K562 (cell line): ENCODE data around the gene ITPKB. TPM values are rescaled to one million over a fixed set of nuclear protein-coding genes. Genes with fewer than 3 reads are reported as not detected.

Experiments
- ARHGAP35 ChIP-seq: fragments of 450-650 bp; IDR thresholded peaks from 2 replicates; pipeline ENCODE4 v1.6.1; 2018; ENCODE audit not compliant: partially characterized antibody
- ATF1 ChIP-seq, 2 experiments: fragments of 450-650 bp in 1 of 2; IDR thresholded peaks; 2 replicates each; pipeline ENCODE4 v1.6.1; 2016; ENCODE audit warnings: missing compliant biosample characterization in 1 of 2, missing genetic modification characterization in 1 of 2
- CAMTA2 ChIP-seq: fragments of 250-450 bp; sonication (Bioruptor Pico); conservative IDR thresholded peaks from 2 replicates; pipeline ENCODE4 v1.5.1; 2022
- DEAF1 ChIP-seq: fragments of 450-650 bp; formaldehyde crosslinking; IDR thresholded peaks from 2 replicates; pipeline ENCODE4 v1.4.0; 2020; ENCODE audit warnings: mild to moderate bottlenecking, moderate library complexity
- EGR1 ChIP-seq: fragments of 450-650 bp; conservative IDR thresholded peaks from 2 replicates; pipeline ENCODE4 v1.6.1; 2017; ENCODE audit warnings: mild to moderate bottlenecking
- HES1 ChIP-seq: fragments of 450-650 bp; IDR thresholded peaks from 2 replicates; pipeline ENCODE4 v1.6.1; 2016; ENCODE audit warnings: low read depth, mild to moderate bottlenecking, moderate library complexity
- KDM2B ChIP-seq: fragments of 250-450 bp; sonication (Bioruptor Pico); IDR thresholded peaks from 2 replicates; pipeline ENCODE4 v1.8.0; 2021; ENCODE audit warnings: mild to moderate bottlenecking, moderate library complexity
- KLF13 ChIP-seq: fragments of 450-650 bp; IDR thresholded peaks from 2 replicates; pipeline ENCODE4 v1.6.1; 2016; ENCODE audit warnings: missing genetic modification characterization, low read depth, mild to moderate bottlenecking, missing compliant biosample characterization, moderate library complexity, borderline replicate concordance
- KLF16 ChIP-seq: IDR thresholded peaks from 2 replicates; pipeline ENCODE4 v1.6.1; 2016; ENCODE audit warnings: antibody characterized with exemption
- POU5F1 ChIP-seq: fragments of 150-350 bp; IDR thresholded peaks from 2 replicates; pipeline ENCODE4 v1.6.1; 2014; ENCODE audit warnings: borderline replicate concordance, low read length, low read depth, mild to moderate bottlenecking; ENCODE audit not compliant: partially characterized antibody
- PTRF ChIP-seq: fragments of 450-650 bp; IDR thresholded peaks from 2 replicates; pipeline ENCODE4 v1.6.1; 2016; ENCODE audit warnings: mild to moderate bottlenecking, missing genetic modification characterization, missing compliant biosample characterization
- SIN3B ChIP-seq: fragments of 450-650 bp; IDR thresholded peaks from 2 replicates; pipeline ENCODE4 v1.6.1; 2017; ENCODE audit warnings: low read depth, mild to moderate bottlenecking, moderate library complexity
- TCF15 ChIP-seq: fragments of 250-450 bp; sonication (Bioruptor Pico); IDR thresholded peaks from 2 replicates; pipeline ENCODE4 v1.8.0; 2022; ENCODE audit warnings: moderate library complexity, mild to moderate bottlenecking, inconsistent platforms
- WHSC1 ChIP-seq: IDR thresholded peaks from one replicate; pipeline ENCODE4 v1.6.1; 2012; ENCODE audit warnings: low read length, control low read depth, inconsistent platforms
- polyA plus RNA-seq, 8 experiments: library from polyadenylated mRNA; depleted of rRNA in 4 of 8; stranded (reverse) in 5 of 8; unstranded in 3 of 8; fragments of >200 nt; fragmentation: Nextera tagmentation in 2 of 8; fragmentation: Illumina TruSeq in 1 of 8; extraction: Ambion mirVana in 2 of 8; extraction: Trizol in 1 of 8; gene quantifications; 2 replicates each; pipeline versions ENCODE4 v1.2.1 to v1.2.3, GENCODE V29; 2011 to 2014; ENCODE audit warnings: inconsistent platforms in 1 of 8, missing spikeins in 1 of 8
- total RNA-seq, 7 experiments: library from RNA; depleted of rRNA in 6 of 7; stranded (reverse); fragments of >200 nt in 6 of 7; fragmentation: Illumina TruSeq in 2 of 7; extraction: Trizol in 2 of 7; gene quantifications; 2 replicates each; pipeline versions ENCODE4 v1.2.1 to v1.2.3, GENCODE V29; 2011 to 2021; ENCODE audit warnings: low replicate concordance in 1 of 7
- TF ChIP-seq, protein P1 (sequence below): fragments of 250-450 bp; sonication (Bioruptor Pico); IDR thresholded peaks from 2 replicates; pipeline ENCODE4 v1.5.0; 2021
- TF ChIP-seq, protein P2 (sequence below): fragments of 250-450 bp; sonication (Bioruptor Pico); IDR thresholded peaks from 2 replicates; pipeline ENCODE4 v1.5.0; 2020; ENCODE audit warnings: mild to moderate bottlenecking, borderline replicate concordance

ITPKB gene
- total and polyA plus RNA-seq, 9 of the 15 experiments (the other 6 are each of a cell fraction or from before 2014, with no cell fraction given): 0.01 to 0.22 TPM; not detected in 7

GRCh38 chr1:226608699-226609505 is 130.2 kb downstream of the ITPKB start (continued):
- TF ChIP-seq, protein P1, sequence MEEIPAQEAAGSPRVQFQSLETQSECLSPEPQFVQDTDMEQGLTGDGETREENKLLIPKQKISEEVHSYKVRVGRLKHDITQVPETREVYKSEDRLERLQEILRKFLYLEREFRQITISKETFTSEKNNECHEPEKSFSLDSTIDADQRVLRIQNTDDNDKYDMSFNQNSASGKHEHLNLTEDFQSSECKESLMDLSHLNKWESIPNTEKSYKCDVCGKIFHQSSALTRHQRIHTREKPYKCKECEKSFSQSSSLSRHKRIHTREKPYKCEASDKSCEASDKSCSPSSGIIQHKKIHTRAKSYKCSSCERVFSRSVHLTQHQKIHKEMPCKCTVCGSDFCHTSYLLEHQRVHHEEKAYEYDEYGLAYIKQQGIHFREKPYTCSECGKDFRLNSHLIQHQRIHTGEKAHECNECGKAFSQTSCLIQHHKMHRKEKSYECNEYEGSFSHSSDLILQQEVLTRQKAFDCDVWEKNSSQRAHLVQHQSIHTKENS (CRISPR knock-in tag): no peak
- no peak for TF ChIP-seq CAMTA2 (CRISPR knock-in tag)
- no peak for TF ChIP-seq HES1
- 0 out of 2 replicates have a peak, but pooled peaks have one; percentile 37 for TF ChIP-seq DEAF1 (CRISPR knock-in tag)
- no peak for TF ChIP-seq TCF15
- TF ChIP-seq ARHGAP35: no peak
- no peak for TF ChIP-seq SIN3B
- no peak for TF ChIP-seq ATF1 (CRISPR knock-in tag; IDR thresholded peaks at IDR 0.05)
- TF ChIP-seq ATF1 (tag; IDR thresholded peaks at IDR 0.05): no peak
- no peak for TF ChIP-seq PTRF (tag)
- TF ChIP-seq, protein P2, sequence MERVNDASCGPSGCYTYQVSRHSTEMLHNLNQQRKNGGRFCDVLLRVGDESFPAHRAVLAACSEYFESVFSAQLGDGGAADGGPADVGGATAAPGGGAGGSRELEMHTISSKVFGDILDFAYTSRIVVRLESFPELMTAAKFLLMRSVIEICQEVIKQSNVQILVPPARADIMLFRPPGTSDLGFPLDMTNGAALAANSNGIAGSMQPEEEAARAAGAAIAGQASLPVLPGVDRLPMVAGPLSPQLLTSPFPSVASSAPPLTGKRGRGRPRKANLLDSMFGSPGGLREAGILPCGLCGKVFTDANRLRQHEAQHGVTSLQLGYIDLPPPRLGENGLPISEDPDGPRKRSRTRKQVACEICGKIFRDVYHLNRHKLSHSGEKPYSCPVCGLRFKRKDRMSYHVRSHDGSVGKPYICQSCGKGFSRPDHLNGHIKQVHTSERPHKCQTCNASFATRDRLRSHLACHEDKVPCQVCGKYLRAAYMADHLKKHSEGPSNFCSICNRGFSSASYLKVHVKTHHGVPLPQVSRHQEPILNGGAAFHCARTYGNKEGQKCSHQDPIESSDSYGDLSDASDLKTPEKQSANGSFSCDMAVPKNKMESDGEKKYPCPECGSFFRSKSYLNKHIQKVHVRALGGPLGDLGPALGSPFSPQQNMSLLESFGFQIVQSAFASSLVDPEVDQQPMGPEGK (CRISPR knock-in tag): no peak
- TF ChIP-seq EGR1: no peak
- TF ChIP-seq KLF16: 0 out of 2 replicates have a peak, but pooled peaks have one; percentile 8
- no peak for TF ChIP-seq KLF13
- no peak for TF ChIP-seq KDM2B (CRISPR knock-in tag)
- TF ChIP-seq POU5F1: no peak
- no peak for TF ChIP-seq WHSC1
